ENCODE results near the gene TBC1D22A.

DNA sequence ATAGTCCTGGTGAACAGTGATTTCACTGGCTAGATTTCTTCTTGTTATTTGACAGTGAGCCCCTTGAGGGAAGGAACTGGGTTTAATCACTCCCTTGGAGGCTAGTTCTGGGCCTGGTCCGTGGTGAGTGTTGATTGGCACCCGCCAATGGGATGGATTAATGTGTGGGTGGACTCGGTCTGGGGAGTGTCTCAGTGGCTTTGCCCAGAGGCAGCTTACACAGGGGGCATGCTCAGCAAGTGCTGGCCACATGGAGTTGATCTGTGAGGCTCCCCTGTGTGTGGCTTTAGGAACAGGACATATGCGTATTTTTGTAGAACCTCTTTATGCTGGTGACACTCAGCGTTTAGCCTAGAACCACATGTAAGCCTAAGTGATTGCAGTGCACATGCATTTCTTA, 106.9 kb downstream of the TBC1D22A start:
- TF ChIP-seq, protein P1, sequence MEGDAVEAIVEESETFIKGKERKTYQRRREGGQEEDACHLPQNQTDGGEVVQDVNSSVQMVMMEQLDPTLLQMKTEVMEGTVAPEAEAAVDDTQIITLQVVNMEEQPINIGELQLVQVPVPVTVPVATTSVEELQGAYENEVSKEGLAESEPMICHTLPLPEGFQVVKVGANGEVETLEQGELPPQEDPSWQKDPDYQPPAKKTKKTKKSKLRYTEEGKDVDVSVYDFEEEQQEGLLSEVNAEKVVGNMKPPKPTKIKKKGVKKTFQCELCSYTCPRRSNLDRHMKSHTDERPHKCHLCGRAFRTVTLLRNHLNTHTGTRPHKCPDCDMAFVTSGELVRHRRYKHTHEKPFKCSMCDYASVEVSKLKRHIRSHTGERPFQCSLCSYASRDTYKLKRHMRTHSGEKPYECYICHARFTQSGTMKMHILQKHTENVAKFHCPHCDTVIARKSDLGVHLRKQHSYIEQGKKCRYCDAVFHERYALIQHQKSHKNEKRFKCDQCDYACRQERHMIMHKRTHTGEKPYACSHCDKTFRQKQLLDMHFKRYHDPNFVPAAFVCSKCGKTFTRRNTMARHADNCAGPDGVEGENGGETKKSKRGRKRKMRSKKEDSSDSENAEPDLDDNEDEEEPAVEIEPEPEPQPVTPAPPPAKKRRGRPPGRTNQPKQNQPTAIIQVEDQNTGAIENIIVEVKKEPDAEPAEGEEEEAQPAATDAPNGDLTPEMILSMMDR (IDR thresholded peaks at IDR 0.05) = no peak
- no peak for TF ChIP-seq POLR2A (IDR thresholded peaks at IDR 0.05)
- no peak for TF ChIP-seq POLR2AphosphoS5 (IDR thresholded peaks at IDR 0.05)
- TF ChIP-seq EP300 (IDR thresholded peaks at IDR 0.05) = no peak
